GM21390 (cell line): ENCODE data around the gene KLHL4.
"Not testable (repeated sequence)": the region's sequence is repeated elsewhere in the genome, so short reads cannot be mapped to it uniquely, and the experiment has no call there.

Experiments
- ATAC-seq: cut with Tn5 transposase; IDR thresholded peaks from one replicate; pipeline ENCODE4 v1.9.1; 2021; ENCODE audit not compliant: unreplicated experiment

Gene KLHL4, protein sequence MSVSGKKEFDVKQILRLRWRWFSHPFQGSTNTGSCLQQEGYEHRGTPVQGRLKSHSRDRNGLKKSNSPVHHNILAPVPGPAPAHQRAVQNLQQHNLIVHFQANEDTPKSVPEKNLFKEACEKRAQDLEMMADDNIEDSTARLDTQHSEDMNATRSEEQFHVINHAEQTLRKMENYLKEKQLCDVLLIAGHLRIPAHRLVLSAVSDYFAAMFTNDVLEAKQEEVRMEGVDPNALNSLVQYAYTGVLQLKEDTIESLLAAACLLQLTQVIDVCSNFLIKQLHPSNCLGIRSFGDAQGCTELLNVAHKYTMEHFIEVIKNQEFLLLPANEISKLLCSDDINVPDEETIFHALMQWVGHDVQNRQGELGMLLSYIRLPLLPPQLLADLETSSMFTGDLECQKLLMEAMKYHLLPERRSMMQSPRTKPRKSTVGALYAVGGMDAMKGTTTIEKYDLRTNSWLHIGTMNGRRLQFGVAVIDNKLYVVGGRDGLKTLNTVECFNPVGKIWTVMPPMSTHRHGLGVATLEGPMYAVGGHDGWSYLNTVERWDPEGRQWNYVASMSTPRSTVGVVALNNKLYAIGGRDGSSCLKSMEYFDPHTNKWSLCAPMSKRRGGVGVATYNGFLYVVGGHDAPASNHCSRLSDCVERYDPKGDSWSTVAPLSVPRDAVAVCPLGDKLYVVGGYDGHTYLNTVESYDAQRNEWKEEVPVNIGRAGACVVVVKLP

DNA sequence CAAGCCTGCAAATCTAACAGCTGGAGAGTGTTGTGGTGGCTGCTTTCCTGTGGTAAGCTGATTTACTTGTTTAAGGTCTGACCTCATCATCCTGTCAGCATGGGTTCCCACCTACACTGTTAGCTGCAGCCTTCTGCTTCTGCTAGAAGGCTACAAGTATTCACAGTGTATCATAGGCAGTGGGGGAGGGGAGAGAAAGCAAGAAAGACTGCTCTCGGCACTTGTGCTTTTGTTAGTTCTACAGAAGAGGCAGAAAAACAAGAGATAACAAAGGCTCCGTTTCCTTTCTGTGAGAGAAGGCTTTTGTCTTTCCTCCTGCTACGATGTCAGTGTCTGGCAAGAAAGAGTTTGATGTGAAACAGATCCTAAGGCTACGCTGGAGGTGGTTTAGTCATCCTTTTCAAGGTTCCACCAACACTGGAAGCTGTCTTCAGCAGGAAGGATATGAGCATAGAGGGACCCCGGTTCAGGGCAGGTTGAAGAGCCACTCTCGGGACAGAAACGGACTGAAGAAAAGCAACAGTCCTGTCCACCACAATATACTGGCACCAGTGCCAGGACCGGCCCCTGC is at the start of gene KLHL4:
Gene KLHL4, plus strand, starts transcription at position 232 of the 571 bp plus-strand sequence. Its CDS starts 92 bp downstream, at position 324.
- ATAC-seq = no peak

DNA sequence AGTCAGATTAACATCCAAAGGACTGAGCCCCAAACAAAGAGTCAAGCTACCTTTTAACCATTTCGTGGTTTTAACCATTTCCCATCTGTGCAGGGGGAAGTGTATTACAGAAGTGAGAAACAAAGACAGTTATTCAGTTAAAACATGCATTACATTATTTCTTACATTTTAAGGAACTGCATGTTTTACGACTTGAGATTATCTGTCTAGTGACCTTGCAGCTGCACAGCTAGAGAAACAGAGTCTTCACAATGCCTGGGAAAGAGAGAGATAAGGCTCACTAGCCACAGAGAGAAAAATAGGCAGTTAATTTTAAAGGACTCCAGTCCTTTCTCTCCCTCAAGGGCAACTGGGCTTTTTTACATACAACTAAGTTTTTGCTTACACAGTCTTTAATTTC is 48.7 kb upstream of the KLHL4 start:
- ATAC-seq = no peak

DNA sequence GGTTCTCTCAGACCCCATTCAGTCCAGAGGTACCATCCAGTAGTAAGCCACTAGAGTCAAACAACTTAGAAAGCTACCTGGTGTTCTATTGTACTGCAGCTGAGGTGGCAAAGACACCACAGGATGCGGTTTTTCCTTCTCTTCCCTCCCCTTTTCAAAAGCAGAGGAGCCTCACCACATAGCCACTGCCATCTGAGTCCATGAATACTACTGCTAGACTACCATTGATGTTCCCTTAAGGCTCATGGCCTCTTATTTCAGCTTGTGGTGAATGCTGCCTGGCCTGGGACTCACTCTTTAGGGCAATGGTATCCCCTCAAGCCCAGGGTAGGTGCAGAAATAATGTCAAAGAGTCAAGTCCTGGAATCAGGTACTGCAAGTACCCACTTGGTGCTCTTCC is 41.8 kb upstream of the KLHL4 start:
- ATAC-seq = no peak

DNA sequence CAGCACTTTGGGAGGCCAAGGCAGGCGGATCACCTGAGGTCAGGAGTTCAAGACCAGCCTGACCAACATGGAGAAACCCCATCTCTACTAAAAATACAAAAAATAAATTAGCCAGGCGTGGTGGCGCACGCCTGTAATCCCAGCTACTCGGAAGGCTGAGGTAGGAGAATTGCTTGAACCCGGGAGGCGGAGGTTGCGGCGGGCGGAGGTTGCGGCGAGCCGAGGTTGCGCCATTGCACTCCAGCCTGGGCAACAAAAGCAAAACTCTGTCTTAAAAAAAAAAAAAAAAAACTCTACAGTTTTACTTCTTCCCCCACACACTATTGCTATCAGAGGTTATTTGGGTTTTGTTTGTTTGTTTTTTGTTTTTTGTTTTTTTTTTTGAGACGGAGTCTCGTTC is 38.9 kb upstream of the KLHL4 start:
- ATAC-seq = not testable (repeated sequence)

DNA sequence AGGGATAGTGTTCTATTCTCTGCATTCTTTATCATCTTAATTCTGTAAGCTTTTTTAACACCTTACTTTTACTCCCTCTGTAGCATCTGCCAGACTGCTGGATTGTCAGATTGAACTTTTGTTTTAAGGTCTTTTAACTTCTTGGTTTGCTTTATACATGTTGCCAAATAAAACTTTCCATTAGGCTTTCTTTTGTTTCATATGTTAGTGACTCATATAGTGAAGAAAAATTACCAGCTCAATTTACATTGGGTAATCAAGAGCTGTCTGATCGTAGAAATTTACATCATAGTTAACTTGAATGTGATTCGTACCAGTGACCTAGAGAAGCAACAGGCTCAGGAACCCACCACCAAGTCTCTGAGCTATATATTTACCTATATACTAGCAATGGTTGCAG is 28.5 kb upstream of the KLHL4 start:
- ATAC-seq = no peak

DNA sequence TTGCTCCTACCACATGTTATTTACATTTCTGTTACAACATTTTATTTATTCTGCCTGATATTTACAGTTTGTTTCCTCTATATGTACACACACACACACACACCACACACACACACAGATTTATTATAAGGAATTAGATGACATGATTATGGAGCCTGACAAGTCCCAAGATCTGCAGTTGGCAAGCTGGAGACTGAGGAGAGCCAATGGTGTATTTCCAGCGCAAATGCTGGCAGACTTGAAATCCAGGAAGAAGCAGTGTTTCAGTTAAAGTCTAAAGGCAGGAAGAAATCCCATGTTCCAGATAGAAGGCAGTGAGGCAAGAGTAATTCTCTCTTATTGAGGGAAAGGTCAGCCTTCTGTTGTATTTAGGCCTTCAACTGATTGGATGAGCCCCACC is 1.8 kb upstream of the KLHL4 start:
- ATAC-seq = no peak

DNA sequence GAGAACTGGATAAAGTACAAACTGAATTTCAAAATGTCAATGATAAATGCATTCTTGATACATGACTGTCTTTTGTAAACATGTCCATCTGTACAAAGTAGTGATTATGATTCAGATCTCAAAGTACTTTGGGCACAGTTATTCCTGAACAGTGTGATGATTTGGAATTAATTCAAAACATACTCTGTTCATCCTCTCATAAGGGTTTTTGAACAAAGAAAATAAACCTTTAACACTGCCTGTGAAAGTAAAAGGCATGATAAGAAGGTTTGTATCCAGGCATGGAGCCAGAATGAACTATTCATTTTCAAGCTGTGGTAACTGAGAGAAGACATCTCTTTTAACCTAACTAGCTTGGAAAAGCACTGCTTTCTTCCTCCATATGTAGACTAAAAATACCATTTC is 883 bp upstream of the KLHL4 start:
- ATAC-seq = no peak

DNA sequence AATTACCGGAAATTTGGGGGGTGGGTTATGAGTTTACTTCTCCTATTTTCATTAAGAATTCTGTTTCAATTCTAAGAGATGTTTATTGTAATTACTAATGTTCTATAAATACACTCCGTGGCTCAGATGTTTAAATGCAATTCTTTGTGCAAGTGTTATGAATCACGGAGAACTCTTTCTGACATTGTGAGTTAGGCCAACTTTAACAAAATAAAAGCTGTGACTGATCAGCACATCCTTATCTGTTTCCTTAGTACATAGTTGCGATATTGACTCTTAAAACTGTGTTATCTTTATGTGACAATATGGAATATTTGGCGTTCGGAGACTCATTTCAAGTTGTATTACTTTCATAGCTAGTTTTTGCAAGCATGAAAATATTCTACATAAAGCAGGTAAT is 902 bp downstream of the KLHL4 start:
- ATAC-seq = no peak

DNA sequence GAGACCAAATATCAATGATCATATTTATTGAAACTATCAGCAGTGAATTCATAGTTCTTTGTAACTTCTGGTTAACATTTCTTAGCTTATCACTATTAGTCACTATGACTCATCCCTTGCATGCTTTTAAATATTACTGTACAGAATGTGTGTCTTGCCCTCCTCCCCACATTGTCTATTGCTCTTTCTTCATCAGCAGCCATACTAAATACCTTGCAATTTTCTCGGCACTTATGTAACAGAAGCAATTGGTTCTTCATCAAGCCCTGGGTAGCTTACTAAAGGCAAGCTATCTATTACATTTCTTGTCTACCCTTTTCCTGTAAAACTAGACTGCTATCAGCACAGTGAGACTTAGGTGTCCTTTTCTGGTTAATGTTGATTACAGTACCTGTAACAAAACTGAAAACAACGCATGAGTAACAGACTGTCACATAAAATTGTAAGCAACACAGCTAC is 8.2 kb downstream of the KLHL4 start:
- ATAC-seq = no peak

DNA sequence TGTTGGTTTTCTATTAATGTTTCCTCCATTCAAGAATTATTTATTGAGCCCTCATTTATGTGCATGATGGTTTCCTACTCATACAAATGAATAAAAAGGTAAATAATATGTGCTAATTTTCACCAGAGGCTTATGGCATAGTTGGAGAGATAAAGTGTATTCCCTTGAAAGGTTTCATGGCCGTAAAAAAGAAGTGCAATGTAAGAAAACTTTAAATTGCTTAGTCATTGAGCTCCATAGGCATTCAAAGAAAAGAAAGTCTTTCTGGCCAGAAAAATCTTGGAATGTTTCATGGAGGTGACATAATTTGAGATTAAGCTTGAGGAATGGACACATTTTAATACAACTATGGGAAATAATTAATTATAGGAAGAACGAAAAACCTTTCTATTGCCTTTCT is 8.7 kb downstream of the KLHL4 start:
- ATAC-seq = no peak

DNA sequence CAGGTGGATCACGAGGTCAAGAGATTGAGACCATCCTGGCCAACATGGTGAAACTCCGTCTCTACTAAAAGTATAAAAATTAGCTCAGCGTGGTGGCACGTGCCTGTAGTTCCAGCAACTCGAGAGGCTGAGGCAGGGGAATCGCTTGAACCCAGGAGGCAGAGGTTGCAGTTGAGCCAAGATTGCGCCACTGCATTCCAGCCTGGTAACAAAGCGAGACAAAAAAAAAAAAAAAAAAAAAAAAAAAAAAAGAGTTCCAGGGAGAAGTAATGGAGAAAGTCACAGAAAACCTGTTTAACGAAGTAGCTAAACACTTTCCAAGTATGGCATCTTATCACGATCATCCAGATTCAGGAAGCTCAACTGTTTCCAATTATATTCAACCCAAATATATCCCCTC is 10.9 kb downstream of the KLHL4 start:
- no peak for ATAC-seq

DNA sequence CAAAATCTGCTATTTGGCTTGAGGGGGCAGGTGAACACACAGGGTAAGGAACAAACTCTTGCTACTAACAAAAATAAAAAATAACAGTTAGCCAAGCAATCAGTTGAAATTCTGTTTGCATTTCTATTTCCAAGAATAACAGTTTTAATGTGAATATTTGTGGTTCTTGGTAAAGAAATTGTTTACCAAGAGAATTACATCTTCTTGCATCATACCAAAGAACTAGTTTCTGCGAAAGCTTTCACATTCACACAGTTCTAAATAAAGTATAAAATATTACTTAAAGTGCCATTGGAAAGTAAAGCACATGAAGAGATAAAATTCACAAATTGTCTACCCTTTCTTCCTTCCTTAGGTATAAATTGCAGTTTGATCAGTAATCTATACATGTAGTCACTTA is 54.4 kb downstream of the KLHL4 start:
- ATAC-seq = no peak

DNA sequence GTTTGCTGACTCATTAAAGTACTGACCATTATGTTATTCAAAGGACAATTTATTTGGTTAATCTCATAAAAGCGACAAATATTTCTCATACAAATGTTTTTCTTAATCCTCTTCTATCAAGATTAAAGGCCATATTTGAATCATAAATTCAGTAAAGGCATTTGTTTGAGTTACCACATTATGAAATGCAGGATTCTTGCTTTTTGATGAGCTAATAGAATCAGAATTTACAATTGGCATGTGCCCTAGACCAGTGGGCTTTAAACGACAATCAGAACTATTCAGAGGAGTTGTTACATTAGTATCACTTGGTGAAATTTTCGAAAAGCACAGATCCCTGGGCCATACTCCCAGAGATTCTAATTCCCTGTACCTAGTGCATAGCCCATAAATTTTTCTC is 55.3 kb downstream of the KLHL4 start:
- ATAC-seq = no peak

DNA sequence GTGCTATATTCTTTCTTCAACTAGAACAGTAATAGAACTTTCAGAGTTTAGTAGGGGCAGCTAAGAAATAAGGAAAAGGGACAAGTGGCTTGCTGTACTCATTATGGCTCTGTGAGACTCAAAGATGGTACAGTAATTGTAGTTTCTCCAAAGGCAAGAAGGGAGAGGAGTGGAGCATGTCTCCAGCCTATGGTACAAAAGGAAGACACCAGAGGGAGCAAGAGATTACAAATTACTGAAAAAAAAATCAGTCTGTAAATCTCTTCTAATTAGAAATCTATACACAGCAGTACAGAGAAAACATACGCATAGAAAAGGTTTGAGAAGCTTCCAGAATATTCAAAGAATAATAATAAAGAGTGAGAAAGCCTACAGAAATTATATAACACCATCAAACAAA is 61.4 kb downstream of the KLHL4 start:
- no peak for ATAC-seq

DNA sequence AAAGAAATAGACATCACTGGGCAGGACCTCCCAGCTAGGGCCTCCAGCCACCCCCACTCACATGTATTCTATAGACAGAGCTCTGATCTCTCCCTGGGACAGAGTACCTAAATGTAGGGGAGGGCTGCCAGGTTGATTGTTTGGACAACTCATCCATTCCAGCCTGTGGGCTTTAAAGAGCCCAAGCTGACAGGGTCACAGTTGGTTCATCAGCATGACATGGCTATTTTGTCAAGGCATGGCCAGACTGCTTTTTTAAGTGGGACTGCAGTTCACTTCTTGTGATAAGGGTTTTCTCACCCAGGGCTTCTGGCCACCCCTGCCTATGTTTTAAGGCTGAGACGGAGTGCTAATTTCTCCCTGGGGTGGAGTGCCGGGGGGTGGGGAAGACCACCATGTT is 63.3 kb downstream of the KLHL4 start:
- no peak for ATAC-seq

DNA sequence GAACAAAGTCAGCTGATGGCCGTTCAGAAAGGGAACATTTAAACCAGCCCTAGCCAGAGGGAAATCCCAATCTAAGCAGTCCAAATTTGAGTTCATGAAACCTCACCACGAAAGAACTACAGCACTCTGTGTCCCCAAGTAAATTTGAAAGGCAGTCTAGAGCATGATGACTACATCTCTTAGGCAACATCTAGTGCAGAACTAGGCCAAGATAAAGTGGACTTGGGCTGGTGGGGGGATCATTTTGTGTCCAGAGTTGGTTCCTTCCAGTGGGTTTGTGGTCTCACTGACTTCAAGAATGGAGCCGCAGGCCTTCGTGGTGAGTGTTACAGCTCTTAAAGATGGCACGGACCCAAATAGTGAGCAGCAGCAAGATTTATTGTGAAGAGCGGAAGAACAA is 64.9 kb downstream of the KLHL4 start:
- no peak for ATAC-seq

DNA sequence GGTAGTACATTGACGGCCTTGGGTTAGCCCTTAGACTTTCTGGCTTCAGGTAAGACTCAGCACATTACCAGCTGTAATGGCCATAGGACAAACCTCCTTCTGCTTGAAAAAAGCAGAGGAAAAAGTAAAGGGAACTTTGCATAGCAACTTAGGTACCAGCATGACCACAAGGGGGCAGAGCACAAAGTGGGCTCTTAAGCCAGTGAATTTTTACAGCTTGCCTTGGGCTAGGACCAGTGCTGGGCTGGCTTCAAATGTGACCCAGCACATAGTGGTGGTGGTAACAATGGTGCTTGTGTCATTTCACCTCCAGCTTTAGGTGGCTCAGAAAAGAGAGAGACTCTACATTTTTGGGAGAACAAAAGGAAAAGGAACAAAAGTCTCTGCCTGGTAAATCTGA is 66.1 kb downstream of the KLHL4 start:
- ATAC-seq = no peak

DNA sequence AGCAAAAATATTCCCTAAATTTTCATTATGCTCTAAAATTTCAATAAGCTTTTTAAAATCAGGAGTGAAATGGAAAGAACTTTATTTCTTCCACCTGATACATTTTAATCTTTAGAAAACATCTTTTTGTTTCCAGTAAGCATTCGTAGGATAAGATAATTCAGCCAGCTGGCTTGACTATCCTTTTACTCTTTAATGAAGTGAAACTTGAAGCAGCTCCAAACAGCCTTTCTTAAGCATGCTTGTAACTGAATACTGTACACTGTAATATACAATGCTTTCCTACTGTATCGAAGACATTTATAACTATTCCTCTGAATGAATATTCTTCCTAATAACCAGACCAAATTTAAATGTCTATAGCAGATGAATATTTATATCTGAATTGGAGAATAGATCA is 98.8 kb downstream of the KLHL4 start:
- ATAC-seq = no peak

DNA sequence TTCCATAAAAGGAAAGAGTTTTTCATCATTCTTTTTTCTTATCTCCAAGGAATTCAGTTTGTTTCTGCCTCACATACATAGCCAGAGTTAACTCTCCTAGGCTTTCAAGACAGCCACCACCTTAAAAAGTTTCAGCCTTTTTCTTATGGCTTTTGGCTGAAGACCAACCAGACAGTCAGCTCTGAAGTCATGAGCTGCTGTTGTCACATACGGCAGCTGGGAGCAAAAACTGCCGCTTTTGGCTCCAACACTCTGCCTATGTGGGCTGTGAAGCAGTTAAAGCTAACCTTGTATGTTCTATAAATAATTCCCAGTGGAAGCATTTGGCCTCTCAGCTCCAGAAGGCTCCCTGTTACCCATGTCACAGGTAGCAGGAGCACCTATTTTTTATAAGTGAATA is 104.1 kb downstream of the KLHL4 start:
- ATAC-seq = no peak

DNA sequence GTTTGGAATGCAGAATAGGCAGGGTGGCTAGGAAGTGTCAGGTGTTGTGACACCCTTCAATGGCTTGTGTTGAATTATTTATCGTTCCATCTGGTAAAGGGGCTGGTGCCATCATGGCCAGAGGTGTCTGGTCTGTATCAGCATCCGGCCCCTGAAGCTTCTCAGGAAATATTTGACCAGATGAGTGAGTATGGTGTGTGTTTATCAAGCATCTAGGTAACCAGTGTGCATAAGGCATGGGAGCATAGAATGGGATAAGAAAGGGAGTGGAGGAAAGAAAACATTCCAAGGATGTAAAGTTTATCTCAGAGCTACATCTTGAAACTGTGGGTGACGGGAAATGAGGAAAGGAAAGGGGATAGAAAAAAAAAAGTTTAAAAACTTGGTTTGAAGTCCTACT is 109.4 kb downstream of the KLHL4 start:
- ATAC-seq = no peak

DNA sequence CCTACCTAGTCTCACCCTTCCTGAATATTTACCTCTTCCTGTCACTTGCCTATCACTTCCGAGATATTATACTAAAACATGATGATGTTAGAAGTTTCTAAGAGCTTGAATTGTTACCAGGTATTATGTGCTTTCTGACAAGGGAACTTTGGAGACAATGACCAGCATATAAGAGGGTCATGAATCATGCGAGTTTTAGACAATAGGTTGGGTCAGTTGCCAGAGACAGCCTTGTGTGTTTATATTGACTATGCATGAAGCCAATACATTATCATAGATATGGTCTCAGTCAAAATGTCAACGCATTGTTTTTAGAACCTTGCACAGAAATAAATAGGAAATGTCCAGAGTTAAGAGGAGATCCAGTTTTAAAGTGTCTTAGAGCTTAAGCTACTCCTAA is 116.8 kb downstream of the KLHL4 start:
- no peak for ATAC-seq

DNA sequence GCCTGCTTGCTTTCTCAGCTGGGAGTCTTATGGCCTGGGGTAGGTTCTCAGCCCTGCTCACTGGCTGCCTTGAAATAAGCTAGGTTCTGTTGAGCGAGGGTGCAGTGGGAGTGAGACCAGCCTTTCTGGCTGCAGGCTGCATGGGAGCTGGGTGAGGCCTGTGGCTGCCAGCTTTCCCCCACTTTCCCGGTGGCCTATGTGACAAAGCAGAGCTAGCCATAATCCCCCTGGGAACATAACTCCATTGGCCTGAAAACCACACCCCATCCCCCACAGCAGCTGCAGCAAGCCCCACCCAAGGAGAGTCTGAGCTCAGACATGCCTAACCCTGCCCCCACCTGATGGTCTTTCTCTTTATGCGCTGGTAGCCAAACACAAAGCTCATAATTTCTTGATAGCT is 118.9 kb downstream of the KLHL4 start:
- ATAC-seq = no peak
